GM19238 (cell line): Measurements from ENCODE around the gene RNF103.
"Not testable (repeated sequence)": the region's sequence is repeated elsewhere in the genome, so short reads cannot be mapped to it uniquely, and the experiment has no call there.

Experiments
- DNase-seq: peaks from one replicate; pipeline ENCODE4 v3.0.0; 2011; ENCODE audit warnings: low spot score; ENCODE audit not compliant: insufficient read length

Gene RNF103

GRCh38 chr2:86625096-86625495 lies 1.4 kb upstream of the RNF103 start:
- DNase-seq = no peak

GRCh38 chr2:86624267-86624547 lies 542 bp upstream of the RNF103 start:
- DNase-seq = no peak

DNA sequence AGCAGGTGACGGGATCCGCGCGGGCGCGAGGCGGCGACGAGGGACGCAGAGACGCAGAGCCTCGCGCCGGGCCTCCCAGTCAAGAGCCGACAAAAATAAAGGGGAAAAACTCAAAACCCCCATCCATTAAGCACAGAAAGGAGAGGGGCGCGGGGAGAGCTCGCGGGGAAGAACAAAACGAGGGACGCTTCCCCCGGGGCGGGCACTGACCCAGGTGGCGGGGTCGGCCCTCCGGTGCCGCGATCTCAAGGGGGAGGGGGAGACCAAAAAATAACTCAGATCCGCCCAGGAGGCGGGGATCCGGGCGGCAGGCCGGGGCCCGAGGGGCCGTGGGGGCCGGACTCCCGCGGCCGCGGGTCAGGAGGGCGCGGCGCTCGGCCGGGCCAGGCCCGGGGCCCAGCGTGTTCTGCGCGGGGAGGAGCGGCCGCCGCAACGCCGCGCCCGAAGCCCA lies 597 bp downstream of the RNF103 start:
- peak; percentile 44 for DNase-seq

- DNase-seq = no peak
These were observed 1.1 kb downstream of the RNF103 start for GRCh38 chr2:86622519-86623042.

DNA sequence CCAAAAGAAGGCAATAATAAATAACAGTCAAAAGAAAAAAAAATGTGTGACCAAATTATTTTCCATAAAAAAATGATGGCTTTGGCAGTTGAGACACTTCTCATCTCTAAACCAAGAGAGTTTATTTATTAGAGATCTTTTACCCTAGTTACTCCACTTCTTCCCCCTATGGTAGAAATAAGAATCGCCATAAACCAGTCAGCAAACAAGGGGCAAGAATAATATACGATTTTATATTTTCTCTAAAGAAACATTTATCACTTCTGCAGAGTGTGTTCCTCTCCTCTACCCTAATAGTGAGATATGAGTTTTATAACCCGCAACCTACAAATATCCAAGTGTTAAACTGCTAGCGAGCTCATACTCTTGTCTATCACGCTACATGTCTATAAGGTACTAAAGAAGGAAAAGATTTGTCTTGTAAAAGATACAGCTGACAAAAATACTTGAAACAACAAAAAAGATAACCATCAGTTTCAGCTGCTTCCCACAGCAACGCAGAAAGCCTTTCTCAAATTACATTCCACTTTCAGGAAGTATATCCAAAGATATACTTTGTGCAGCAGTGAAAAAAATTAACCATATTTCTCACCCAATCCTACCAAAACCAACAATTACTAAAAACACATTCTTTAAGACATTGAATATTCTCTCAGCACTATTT lies 2.3 kb downstream of the RNF103 start:
- DNase-seq = no peak

DNA sequence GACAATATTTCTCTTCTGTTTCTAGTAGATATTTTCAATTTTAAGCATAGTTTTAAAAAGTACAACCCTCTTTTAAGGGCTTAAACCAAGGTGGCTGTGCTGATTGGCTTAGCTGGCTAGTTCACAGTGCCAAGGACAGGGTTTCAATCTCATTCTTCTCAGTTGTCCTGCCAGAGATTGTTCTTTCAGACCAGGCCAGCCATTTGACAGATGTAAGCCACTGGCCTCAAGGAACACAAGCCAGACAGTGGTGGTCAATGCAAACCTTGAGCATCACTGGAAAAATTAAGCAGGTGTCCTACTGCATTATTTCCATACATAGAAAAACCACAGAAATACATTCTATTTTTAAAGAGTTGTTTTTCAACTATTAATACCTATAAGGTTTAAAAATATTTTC lies 5.9 kb downstream of the RNF103 start:
- no peak for DNase-seq

GRCh38 chr2:86617153-86617552 lies 6.5 kb downstream of the RNF103 start:
- DNase-seq = no peak

DNA sequence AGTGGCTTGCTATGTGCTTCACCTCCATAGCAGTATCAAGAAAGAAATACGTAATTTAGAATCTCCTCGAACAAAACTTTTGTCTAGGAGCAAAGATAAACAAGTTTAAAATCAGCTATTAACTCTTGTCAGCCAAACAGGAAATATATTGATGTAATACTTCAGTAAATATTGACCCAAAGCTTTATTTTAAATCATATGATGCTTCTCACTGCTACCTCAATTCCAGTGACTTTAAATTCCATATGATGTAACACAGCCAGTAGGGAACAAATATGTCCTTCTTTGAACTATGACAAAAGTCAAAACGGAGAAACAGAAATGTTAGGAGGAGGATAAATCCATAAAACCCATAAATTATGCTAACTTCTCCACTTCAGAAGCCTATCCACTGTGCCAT lies 7.2 kb downstream of the RNF103 start:
- DNase-seq = no peak

GRCh38 chr2:86615596-86615995 lies 8.1 kb downstream of the RNF103 start:
- DNase-seq = no peak

DNA sequence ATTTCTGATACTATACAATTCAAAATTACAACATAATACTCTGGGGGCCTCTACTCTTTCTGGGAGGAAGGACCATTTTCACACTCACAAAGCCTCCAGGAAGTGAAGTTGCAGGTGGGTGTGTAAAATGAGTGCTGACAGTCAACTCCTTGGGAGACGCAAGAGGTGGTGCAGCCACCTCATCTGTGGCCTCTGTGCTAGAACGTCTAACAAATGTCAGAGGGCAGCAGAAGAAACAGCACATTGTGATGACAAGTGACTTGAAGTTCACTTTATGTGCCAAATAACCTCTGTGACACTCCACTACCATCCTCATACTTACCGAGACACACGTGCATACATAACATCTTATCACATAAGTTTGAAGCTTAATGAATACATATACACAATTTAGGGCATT lies 10.2 kb downstream of the RNF103 start:
- DNase-seq = no peak

GRCh38 chr2:86610871-86611270 lies 12.8 kb downstream of the RNF103 start:
- DNase-seq = no peak

DNA sequence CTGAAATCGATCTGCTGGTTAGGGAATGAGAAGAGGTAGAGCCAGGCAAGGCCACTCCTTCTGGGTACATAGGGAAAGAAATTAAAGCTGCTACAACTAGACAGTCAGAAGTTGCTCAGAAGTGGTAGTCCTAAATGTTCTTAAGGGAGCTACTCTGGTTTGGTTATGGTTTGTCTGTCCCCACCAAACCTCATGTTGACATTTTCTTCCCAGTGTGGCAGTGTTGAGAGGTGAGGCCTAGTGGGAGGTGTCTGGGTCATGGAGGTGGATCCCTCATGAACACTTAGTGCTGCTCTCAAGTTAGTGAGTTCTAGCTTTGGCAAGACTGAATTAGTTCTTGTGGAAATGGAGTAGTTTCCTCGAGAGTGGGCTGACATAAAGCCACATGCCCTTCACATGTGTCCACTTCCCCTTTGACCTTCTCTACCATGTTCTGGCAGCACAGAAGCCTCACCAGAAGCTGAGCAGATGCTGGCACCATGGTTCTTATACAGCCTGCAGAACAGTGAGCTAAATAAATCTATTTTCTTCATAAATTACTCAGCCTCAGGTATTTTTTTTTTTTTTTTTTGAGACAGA lies 14.7 kb downstream of the RNF103 start:
- DNase-seq = no peak

DNA sequence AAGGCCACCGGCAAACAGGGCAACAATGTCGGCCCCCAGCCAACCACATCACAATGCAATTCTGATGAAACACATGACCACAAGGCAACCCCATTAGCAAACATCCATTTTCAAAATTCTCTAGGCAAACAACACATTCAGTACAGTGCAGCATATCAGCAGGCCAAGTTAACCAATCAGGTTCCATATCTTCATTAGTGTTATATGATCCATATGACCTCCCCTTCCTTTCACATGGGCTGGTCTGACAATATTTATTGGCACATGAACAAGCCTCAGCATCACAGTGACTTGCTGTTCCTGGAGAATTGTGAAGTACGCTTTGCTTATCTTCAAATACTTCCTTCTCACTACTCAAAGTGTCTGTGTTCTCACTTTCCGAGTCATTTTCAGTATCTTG lies 19.8 kb downstream of the RNF103 start:
- no peak for DNase-seq

GRCh38 chr2:86598966-86599365 lies 24.7 kb downstream of the RNF103 start:
- DNase-seq = no peak

DNA sequence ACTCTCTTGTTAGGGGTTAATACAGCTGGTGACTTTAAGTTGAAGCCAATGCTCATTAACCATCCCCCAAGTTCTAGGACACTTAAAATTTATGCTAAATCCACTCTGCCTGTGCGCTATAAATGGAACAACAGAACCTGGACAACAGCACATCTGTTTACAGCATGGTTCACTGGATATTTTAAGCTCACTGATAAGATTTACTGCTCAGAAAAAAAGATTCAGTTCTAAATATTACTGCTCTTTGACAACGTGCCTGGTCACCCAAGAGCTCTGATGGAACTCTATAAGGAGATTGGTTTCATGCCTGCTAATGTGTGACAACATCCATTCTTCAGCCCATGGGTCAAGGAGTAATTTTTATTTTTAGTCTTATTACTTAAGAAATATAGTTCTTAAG lies 27.5 kb downstream of the RNF103 start:
- no peak for DNase-seq

DNA sequence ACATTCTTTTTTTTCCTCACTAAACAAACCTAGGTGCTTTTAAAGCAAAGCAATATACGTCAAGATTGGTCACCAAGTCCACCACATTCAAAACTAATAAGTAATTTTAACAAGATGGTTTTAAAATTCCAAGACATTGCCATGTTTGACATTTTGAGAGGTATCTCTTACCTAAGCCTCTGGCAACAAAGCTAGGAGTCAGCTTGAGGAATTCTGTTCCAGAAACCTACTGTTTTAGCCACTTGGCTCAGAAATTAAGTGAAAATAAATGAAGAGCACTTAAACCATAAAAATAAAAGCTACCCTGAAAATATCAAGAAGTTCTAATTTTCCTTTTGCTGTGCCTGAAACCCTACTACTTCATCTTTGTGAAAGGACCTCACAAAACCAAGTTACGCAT lies 30.4 kb downstream of the RNF103 start:
- no peak for DNase-seq

DNA sequence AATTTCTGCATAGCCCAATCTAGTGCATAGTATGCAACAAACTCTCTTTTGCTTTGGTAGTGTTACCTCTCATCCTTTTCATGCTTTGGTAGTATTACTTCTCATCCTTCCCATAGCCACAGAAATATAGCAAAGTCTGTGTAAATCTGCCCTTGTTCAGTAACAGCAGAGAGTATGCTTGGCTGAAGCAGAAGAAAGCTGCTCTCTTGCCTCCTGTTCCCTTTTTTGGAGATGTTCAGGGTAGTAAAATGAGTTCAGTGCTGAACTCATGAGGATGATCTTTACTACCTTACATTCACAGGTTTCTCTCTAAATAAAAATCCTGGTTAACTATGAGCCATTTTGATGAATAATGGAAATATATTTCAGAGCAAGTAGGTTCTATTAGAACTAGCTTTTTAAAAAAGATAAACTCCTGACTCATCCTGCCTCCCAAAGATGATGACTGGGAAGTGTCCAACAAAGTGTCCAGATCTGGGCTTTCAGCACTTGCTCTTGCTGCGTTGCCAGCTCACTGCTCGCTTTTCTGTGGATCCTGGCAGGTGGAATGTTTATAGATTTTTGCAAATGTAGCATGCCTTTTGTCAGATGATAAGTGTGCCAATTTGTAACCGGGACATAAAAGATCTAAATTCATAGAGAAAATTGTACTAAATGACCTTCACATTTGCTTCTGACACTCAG lies 31.0 kb downstream of the RNF103 start:
- no peak for DNase-seq

GRCh38 chr2:86589701-86590100 lies 34.0 kb downstream of the RNF103 start:
- not testable (repeated sequence) for DNase-seq

DNA sequence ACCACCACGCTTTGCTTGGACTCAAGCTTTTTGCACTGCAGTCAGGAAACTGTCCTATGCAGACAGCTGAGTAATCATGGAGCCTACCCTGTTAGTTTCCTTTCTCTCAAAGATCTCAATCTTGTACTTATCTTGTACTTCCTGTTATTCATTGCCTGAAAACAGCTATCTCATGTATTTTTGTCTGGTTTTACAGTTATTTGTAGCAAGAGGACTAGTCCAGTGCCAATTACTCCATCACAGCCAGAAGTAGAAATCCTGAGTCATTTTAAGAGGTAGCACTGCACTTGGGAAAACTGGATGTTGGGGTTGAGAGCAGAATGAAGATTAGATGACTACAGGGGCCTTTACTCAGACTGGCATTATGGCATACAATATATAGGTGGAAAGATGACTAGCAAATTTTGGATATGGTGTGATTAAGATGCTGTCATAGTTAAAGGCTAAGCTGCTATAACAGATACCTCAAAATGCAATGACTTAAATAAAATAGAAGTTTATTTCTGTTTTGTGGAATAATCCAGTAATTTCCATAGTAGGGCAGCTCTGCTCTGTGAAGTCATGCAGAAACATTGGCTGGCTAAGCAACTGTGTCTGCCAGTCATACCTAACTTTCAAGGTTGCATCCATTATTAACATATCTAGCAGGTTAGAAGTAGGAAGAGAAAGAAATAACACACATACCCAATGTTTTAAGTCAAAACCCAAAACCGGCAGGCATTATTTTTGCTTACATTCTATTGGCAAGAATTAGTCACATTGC lies 39.3 kb downstream of the RNF103 start:
- no peak for DNase-seq

- no peak for DNase-seq
These were observed 43.1 kb downstream of the RNF103 start for GRCh38 chr2:86580560-86580959.

GRCh38 chr2:86577817-86578456 lies 45.7 kb downstream of the RNF103 start:
- DNase-seq = no peak

DNA sequence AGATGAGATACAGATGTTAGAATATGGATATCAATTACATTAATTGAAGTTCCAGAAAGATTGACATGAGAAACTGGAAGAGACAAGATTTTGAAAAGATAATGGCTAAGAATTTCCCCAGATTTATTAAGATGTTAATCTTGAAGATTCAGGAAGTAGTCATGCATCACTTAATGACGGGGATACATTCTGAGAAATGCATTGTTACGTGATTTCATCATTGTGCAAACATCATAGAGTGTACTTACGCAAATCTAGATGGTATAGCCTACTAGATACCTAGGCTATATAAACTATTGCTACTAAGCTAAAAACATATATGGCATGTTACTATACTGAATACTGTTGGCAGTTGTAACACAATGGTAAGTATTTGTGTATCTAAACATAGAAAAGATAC lies 53.6 kb downstream of the RNF103 start:
- no peak for DNase-seq
